Measurements from ENCODE around the gene GABBR1. TPM values are rescaled to one million over a fixed set of nuclear protein-coding genes. Genes with fewer than 3 reads are reported as not detected.

The GABBR1 gene
- total and polyA plus RNA-seq, 2 of the 13 experiments (the other 11 are each of a cell fraction or from before 2014, with no cell fraction given), result 0.07 to 0.37 TPM

DNA sequence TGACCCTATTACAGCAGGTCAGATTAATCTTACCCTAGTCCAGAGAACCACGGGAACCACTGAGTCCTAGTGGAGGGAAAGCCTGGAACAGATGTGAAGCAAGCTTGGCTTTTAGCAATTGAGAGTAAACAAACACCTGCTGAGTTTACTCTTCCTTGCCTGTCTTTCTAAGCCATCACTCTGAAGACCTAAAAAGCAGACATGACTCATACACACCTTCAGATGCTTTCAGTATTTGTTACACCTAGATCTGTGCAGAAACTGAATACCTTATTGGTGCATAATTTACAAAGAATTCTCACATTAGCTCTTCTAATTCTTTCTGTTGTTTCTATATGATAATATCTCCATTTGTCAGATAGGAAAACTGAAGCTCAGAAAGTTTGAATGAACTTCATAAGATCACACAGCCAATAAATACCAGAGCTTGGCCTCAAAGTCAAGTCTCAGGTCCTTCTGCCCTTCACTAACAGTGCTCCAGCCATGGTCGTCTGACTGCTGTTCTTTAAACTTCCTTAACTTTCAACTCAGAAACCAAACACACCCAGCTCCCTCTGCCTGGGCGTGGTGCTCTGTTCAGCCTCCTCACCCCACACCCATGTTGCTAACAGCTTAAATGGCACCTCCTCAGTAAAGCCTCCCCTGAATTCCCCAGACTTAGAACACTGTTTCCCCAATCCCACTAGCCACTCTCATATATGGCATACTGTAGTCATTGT, 8.6 kb upstream of the GABBR1 start:
- Histone ChIP-seq H3K4me2 (ENCODE audit: low read depth, low read length) (no peak overlapping the region), H4K20me1 (ENCODE audit: insufficient read depth, low read length) (no peaks in the 10 kb centered on the region), H3K79me2 (ENCODE audit: insufficient read depth, low read length) (no peaks in the 10 kb centered on the region), H3K4me3 (replicated peaks in 1 of 3; ENCODE audit: insufficient read depth in 1 of 3, low read depth in 2 of 3, low read length in 3 of 3) (no peak overlapping the region), H3K27me3 (ENCODE audit: control insufficient read depth in 1 of 2, insufficient read depth in 2 of 2, low read length in 2 of 2) (0 out of 5 replicates have a peak, but pooled peaks cover 0 to 7% of the 10 kb centered on the region in 2 experiments), H2AFZ (ENCODE audit: low read length) (no peak overlapping the region), H3K9ac (ENCODE audit: insufficient read depth, low read depth, low read length) (no peak overlapping the region), H3K4me1 (ENCODE audit: insufficient read depth, low read length) (no peaks in the 10 kb centered on the region), H3K9me3 (ENCODE audit: low read length) (no peaks in the 10 kb centered on the region), H3K27ac (ENCODE audit: extremely low read length, insufficient read depth, low read length) (no peak overlapping the region), H3K36me3 (replicated peaks in 1 of 2; ENCODE audit: control insufficient read depth in 1 of 2, insufficient read depth in 2 of 2, low read length in 2 of 2) (no peaks in the 10 kb centered on the region)
- FAIRE-seq (no peak), DNase-seq (ENCODE audit: low spot score) (no peak), ATAC-seq (no peak)
- intact Hi-C loops (cut with micrococcal nuclease; ENCODE audit: unreplicated experiment) (no loop called here), in situ Hi-C loops (cut with HindIII; ENCODE audit: extremely low pct_ligation_motif_present, low pct_unique_long_range_greater_than_20kb) (no loop called here)
- BruUV-seq (replicated peaks), result no TSS peak
- TF ChIP-seq, protein P1, sequence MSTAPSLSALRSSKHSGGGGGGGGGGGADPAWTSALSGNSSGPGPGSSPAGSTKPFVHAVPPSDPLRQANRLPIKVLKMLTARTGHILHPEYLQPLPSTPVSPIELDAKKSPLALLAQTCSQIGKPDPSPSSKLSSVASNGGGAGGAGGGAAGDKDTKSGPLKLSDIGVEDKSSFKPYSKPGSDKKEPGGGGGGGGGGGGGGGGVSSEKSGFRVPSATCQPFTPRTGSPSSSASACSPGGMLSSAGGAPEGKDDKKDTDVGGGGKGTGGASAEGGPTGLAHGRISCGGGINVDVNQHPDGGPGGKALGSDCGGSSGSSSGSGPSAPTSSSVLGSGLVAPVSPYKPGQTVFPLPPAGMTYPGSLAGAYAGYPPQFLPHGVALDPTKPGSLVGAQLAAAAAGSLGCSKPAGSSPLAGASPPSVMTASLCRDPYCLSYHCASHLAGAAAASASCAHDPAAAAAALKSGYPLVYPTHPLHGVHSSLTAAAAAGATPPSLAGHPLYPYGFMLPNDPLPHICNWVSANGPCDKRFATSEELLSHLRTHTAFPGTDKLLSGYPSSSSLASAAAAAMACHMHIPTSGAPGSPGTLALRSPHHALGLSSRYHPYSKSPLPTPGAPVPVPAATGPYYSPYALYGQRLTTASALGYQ (CRISPR knock-in tag; IDR thresholded peaks at IDR 0.05), result no peak
- no peak for TF ChIP-seq CREM (IDR thresholded peaks at IDR 0.05)
- no peak for TF ChIP-seq CREM (CRISPR knock-in tag; IDR thresholded peaks at IDR 0.05)
- TF ChIP-seq HNRNPUL1 (IDR thresholded peaks at IDR 0.05; ENCODE audit: low read depth, low read length), result no peak
- TF ChIP-seq PHF21A (CRISPR knock-in tag; IDR thresholded peaks at IDR 0.05), result no peak
- TF ChIP-seq MXD1 (CRISPR knock-in tag; IDR thresholded peaks at IDR 0.05), result no peak
- no peak for TF ChIP-seq FOXP4 (CRISPR knock-in tag; IDR thresholded peaks at IDR 0.05)
- TF ChIP-seq MYC (CRISPR knock-in tag; IDR thresholded peaks at IDR 0.05; ENCODE audit: borderline replicate concordance), result no peak
- no peak for TF ChIP-seq SETDB1 (CRISPR knock-in tag; IDR thresholded peaks at IDR 0.05; ENCODE audit: borderline replicate concordance)
- TF ChIP-seq ZNF512B (CRISPR knock-in tag; IDR thresholded peaks at IDR 0.05; ENCODE audit: borderline replicate concordance), result no peak
- TF ChIP-seq, protein P2, sequence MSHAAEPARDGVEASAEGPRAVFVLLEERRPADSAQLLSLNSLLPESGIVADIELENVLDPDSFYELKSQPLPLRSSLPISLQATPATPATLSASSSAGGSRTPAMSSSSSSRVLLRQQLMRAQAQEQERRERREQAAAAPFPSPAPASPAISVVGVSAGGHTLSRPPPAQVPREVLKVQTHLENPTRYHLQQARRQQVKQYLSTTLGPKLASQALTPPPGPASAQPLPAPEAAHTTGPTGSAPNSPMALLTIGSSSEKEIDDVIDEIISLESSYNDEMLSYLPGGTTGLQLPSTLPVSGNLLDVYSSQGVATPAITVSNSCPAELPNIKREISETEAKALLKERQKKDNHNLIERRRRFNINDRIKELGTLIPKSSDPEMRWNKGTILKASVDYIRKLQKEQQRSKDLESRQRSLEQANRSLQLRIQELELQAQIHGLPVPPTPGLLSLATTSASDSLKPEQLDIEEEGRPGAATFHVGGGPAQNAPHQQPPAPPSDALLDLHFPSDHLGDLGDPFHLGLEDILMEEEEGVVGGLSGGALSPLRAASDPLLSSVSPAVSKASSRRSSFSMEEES (CRISPR knock-in tag; IDR thresholded peaks at IDR 0.05), result no peak
- no peak for TF ChIP-seq ARID2 (CRISPR knock-in tag; IDR thresholded peaks at IDR 0.05; ENCODE audit: borderline replicate concordance)
- TF ChIP-seq PITX1 (CRISPR knock-in tag; IDR thresholded peaks at IDR 0.05), result no peak
- TF ChIP-seq HNRNPLL (IDR thresholded peaks at IDR 0.05; ENCODE audit: low read depth, low read length, poor library complexity, severe bottlenecking), result no peak
- no peak for TF ChIP-seq ZBTB42 (CRISPR knock-in tag; IDR thresholded peaks at IDR 0.05)
- ChIA-PET POLR2A (no interaction called here), CTCF (ENCODE audit: low intra/inter-chr PET ratio, low total read pairs) (no interaction called here)
- WGBS (ENCODE audit: low lambda C conversion rate), result 3% methylated on average over 3 of the region's 3 CpGs
